GM12892 (cell line): ENCODE data around the gene RNASE4.
"Not testable (repeated sequence)": the region's sequence is repeated elsewhere in the genome, so short reads cannot be mapped to it uniquely, and the experiment has no call there.

Experiments used
- DNase-seq: peaks from one replicate; pipeline ENCODE4 v3.0.0; 2011; ENCODE audit not compliant: insufficient read length
- FAIRE-seq: peaks from 2 replicates; lab custom pipeline; 2011; peaks lifted over from hg19 to GRCh38; lab: Jason Lieb, UNC
- POLR2A ChIP-seq: IDR thresholded peaks from 2 replicates; pipeline ENCODE4 v1.6.1; 2011; ENCODE audit warnings: low read depth, low read length, control low read depth
- POLR2AphosphoS5 ChIP-seq: IDR thresholded peaks from 2 replicates; pipeline ENCODE4 v1.6.1; 2011; ENCODE audit warnings: low read depth, low read length, control low read depth
- TAF1 ChIP-seq: IDR thresholded peaks from 2 replicates; pipeline ENCODE4 v1.6.1; 2011; ENCODE audit warnings: low read depth, mild to moderate bottlenecking, control low read depth, low read length, borderline replicate concordance

The RNASE4 gene

DNA sequence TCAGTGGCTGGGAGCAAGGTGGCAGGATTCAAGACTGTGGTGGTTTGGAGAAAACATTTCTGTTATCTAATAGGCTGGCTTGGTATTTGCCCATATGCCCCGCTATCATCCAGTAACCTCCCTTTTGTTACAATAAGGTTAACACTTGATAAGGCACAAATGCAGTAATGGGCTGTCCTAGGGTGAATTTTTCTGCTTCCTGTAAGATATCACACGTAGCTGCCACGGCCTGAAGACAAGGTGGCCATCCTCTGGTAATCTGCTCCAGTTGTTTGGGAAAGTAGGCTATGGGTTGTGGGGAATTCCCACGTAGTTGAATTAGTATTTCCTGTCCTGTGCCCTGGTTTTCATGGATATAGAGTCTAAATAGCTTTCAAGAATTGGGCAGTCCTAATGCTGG lies 27.3 kb downstream of the RNASE4 start:
- TF ChIP-seq POLR2A (no peak), TAF1 (no peak), POLR2AphosphoS5 (no peak)
- DNase-seq (no peak), FAIRE-seq (no peak)

- FAIRE-seq (no peak), DNase-seq (no peak)
- TF ChIP-seq POLR2A (no peak), POLR2AphosphoS5 (no peak), TAF1 (no peak)
Measured at GRCh38 chr14:20712904-20713303, 28.5 kb downstream of the RNASE4 start.

DNA sequence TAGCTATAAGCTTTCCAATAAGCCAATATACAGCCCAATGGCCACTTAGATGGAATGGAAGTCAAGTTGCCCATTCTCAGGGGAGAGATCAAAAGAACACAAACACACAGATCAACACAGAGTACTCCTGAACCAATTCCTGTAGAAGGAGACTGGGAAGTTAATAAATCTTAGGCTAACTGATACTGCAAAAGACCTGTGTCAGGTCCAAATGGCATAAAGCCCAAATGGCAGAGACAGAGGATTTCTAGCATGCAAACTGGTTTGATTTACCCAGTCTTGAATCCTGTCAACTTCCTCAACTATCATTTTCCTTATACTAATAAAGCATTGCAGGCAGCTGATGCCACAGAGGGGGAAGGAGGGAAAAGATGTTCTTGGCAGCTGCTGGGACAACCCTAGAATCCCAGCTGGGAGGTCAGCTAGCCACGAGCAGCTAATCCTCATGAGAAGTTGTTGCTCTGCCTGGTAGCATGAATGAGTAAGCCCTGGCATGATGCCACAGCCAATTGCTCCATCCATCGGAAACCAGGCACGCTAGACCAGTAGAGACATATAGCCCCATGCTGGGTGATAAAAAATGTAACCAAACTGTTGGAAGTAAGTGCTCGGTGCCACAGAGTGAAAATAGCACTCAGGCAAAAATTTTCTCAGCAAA lies 30.4 kb downstream of the RNASE4 start:
- no peak for FAIRE-seq
- TF ChIP-seq POLR2A: no peak
- TF ChIP-seq POLR2AphosphoS5: no peak
- TF ChIP-seq TAF1: no peak
- DNase-seq: no peak

- no peak for DNase-seq
- no peak for TF ChIP-seq TAF1
- no peak for TF ChIP-seq POLR2AphosphoS5
- no peak for TF ChIP-seq POLR2A
- no peak for FAIRE-seq
Measured at GRCh38 chr14:20719777-20720176, 35.4 kb downstream of the RNASE4 start.

- DNase-seq: no peak
- TF ChIP-seq POLR2A: no peak
- no peak for TF ChIP-seq TAF1
- no peak for TF ChIP-seq POLR2AphosphoS5
- no peak for FAIRE-seq
Measured at GRCh38 chr14:20720741-20721140, 36.4 kb downstream of the RNASE4 start.

- no peak for FAIRE-seq
- DNase-seq: no peak
- TF ChIP-seq POLR2AphosphoS5 (no peak), POLR2A (no peak), TAF1 (no peak)
Measured at GRCh38 chr14:20722016-20722415, 37.7 kb downstream of the RNASE4 start.

DNA sequence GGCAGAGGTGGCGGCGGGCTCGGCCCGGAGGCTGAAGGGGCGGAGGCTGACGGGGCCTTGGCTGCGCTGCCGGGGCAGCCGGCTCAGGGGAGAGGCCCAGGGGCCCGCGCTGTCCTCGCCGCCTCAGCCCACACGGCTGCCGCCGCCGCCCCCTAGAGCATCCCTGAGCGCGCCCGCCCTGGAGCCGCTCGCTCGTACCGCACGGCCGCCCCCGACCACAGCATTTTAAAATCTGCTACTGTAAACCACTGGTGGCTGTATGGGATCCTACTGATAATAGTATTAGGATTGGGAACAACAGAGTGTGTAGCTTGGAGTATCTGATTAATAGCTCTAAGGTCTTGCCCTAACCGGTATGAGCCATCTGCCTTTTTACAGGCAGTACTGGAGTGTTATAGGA lies 39.1 kb downstream of the RNASE4 start:
- no peak for DNase-seq
- TF ChIP-seq POLR2A (no peak), TAF1 (no peak)
- no peak for FAIRE-seq

- FAIRE-seq, DNase-seq: not testable (repeated sequence)
Measured at GRCh38 chr14:20726121-20726520, 41.8 kb downstream of the RNASE4 start.

DNA sequence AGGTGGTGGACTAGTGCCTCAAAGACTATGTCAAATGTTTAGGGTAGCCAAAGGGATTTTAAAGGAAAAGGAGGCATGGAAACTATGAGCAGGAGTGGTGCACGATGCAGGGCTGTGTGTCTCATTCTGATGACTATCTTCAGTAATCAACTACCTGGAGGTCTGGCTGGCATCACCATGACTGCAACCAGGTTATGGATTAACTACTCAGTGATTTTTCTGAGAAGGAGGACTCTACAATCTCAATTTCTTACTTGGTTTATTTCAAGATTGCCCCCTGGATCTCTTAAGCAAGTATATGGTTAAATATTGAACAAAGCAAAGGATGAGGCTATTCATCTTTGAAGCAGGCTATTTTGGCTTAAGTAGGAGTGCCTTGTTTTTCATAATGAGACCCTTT lies 42.2 kb downstream of the RNASE4 start:
- FAIRE-seq: no peak
- DNase-seq: no peak
- TF ChIP-seq POLR2A: no peak
- no peak for TF ChIP-seq TAF1
- TF ChIP-seq POLR2AphosphoS5: no peak

GRCh38 chr14:20730891-20731290 lies 46.5 kb downstream of the RNASE4 start:
- FAIRE-seq (no peak), DNase-seq (no peak)
- TF ChIP-seq TAF1 (no peak), POLR2A (no peak), POLR2AphosphoS5 (no peak)

GRCh38 chr14:20732477-20732876 lies 48.1 kb downstream of the RNASE4 start:
- FAIRE-seq (no peak), DNase-seq (no peak)
- TF ChIP-seq POLR2AphosphoS5 (no peak), TAF1 (no peak), POLR2A (no peak)

DNA sequence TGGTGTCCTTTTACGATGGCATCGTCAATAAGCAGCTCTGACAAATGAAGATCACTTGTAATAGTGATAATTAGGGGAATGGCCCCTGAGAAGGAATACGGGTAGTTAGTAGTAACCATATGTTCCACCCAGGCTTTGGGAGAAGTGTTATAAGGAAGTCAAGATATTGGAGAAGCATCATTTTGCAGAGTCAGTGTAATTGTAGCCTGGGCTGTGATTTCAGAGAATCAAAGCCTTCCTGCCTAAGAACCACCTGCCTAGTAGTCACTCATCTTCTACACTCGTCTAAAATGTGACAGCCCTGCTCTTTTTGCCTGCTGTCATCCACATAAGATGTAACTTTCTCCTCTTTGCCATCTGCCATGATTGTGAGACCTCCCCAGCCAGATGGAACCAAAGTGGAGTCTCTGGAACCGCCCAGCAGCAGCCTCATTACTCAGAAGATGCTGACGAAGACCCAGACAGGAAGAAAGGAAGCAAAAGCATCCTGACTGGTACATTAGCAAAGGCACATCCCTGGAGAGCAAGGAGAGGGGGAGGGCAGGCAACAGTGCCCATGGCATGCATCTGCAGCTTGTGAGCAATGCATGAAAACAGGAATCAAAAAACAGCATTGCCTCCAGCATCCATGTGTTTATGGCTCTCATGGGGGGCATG lies 48.7 kb downstream of the RNASE4 start:
- FAIRE-seq (no peak), DNase-seq (no peak)
- no peak for TF ChIP-seq TAF1
- no peak for TF ChIP-seq POLR2AphosphoS5
- no peak for TF ChIP-seq POLR2A

DNA sequence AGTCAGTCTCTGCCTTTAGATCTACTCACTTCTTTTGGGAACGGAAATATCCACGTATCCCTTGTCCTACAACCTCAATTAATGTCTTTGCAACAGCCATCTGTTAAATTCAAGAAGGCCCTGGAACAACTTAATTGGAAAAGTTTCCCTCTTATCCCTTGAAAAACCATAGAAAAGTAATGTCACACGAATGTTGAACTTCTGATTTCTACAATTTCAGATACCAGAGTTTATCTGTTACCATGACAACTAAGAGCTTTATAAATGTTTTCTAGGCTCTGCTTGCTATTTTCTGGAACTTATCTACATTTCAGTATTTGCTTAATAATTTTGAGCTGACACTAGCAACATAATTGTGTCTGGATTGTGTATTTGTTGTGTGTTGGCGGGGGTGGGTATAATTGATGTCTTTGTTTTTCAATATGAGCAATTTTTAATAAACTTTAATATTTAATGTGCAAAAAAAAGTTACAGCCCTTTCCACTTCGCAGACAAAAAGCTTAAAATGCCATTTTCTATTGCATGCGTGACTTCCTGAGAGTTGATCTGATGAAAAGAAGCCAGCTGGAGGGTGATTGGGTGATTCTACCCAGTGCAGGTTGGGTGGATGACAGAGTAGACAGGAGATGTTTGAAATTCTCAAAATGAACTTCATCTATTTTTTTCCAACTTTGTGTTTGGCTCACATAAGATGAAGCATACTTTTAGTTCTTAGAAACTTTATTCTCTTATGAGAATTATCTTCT lies 49.5 kb downstream of the RNASE4 start:
- no peak for TF ChIP-seq POLR2A
- TF ChIP-seq TAF1: no peak
- no peak for TF ChIP-seq POLR2AphosphoS5
- FAIRE-seq (no peak), DNase-seq (no peak)
